ENCODE data around the gene TAP1.
"Not testable (repeated sequence)": the region's sequence is repeated elsewhere in the genome, so short reads cannot be mapped to it uniquely, and the experiment has no call there.

- TF ChIP-seq POLR2A, CTCF (IDR thresholded peaks at IDR 0.05): not testable (repeated sequence)
Measured at GRCh38 chr6:32805404-32805803, 48.1 kb downstream of the TAP1 start.
